ENCODE measurements around the gene MAP3K13.

The MAP3K13 gene

GRCh38 chr3:185526349-185526951 lies 163.5 kb downstream of the MAP3K13 start:
- Mint-ChIP-seq H3K27me3 (peaks cover 49% of the 10 kb centered on the region), H3K36me3 (no peaks in the 10 kb centered on the region), H3K27ac (no peak overlapping the region), H3K4me3 (no peak overlapping the region), H3K4me1 (no peaks in the 10 kb centered on the region), H3K9me3 (no peaks in the 10 kb centered on the region)
- ATAC-seq = no peak

- ATAC-seq = no peak
- H3K27ac Mint-ChIP-seq = no peak overlapping the region
- no peaks in the 10 kb centered on the region for H3K4me1 Mint-ChIP-seq
- H3K27me3 Mint-ChIP-seq = peaks cover 43% of the 10 kb centered on the region
- no peak overlapping the region for H3K4me3 Mint-ChIP-seq
- H3K36me3 Mint-ChIP-seq = no peaks in the 10 kb centered on the region
- H3K9me3 Mint-ChIP-seq = no peaks in the 10 kb centered on the region
Measured at GRCh38 chr3:185527364-185527763, 164.4 kb downstream of the MAP3K13 start.

GRCh38 chr3:185528532-185528931 lies 165.6 kb downstream of the MAP3K13 start:
- no peak for ATAC-seq
- Mint-ChIP-seq H3K27me3 (peaks cover 37% of the 10 kb centered on the region), H3K4me1 (no peaks in the 10 kb centered on the region), H3K36me3 (no peaks in the 10 kb centered on the region), H3K4me3 (no peak overlapping the region), H3K27ac (no peak overlapping the region), H3K9me3 (no peaks in the 10 kb centered on the region)

- no peaks in the 10 kb centered on the region for H3K4me1 Mint-ChIP-seq
Measured at GRCh38 chr3:185530856-185531255, 167.9 kb downstream of the MAP3K13 start.

GRCh38 chr3:185532901-185533300 lies 170.0 kb downstream of the MAP3K13 start:
- Mint-ChIP-seq H3K4me3 (no peak overlapping the region), H3K4me1 (peaks cover 10% of the 10 kb centered on the region), H3K27me3 (peaks cover 8% of the 10 kb centered on the region), H3K36me3 (no peaks in the 10 kb centered on the region), H3K9me3 (no peaks in the 10 kb centered on the region), H3K27ac (no peak overlapping the region)
- ATAC-seq = no peak

More at GRCh38 chr3:185530856-185531255, 167.9 kb downstream of the MAP3K13 start:
- H3K4me3 Mint-ChIP-seq = no peak overlapping the region
- no peak overlapping the region for H3K27ac Mint-ChIP-seq
- no peaks in the 10 kb centered on the region for H3K36me3 Mint-ChIP-seq
- no peak for ATAC-seq
- H3K9me3 Mint-ChIP-seq = no peaks in the 10 kb centered on the region
- peaks cover 19% of the 10 kb centered on the region for H3K27me3 Mint-ChIP-seq

GRCh38 chr3:185534511-185534910 lies 171.6 kb downstream of the MAP3K13 start:
- Mint-ChIP-seq H3K27me3 (no peaks in the 10 kb centered on the region), H3K4me1 (peaks cover 14% of the 10 kb centered on the region), H3K27ac (no peak overlapping the region), H3K36me3 (no peaks in the 10 kb centered on the region), H3K9me3 (no peaks in the 10 kb centered on the region), H3K4me3 (no peak overlapping the region)
- ATAC-seq = no peak

- H3K4me3 Mint-ChIP-seq = peak overlapping the region; percentile 44
Measured at GRCh38 chr3:185537369-185537970, 174.5 kb downstream of the MAP3K13 start.

More at GRCh38 chr3:185537369-185537970, 174.5 kb downstream of the MAP3K13 start:
- peak; percentile 97 for ATAC-seq
- H3K4me1 Mint-ChIP-seq = peaks cover 14% of the 10 kb centered on the region
- peak overlapping the region; percentile 77 for H3K27ac Mint-ChIP-seq
- H3K9me3 Mint-ChIP-seq = no peaks in the 10 kb centered on the region
- no peaks in the 10 kb centered on the region for H3K36me3 Mint-ChIP-seq
- H3K27me3 Mint-ChIP-seq = no peaks in the 10 kb centered on the region
